CD14-positive monocyte (primary cell): Measurements from ENCODE around the gene LINC01488. TPM values are rescaled to one million over a fixed set of nuclear protein-coding genes. Genes with fewer than 3 reads are reported as not detected.

Experiments
- DNase-seq, 3 donors: peaks; one replicate each; pipeline ENCODE4 v3.0.0-alpha.2; 2011 to 2022
- H2AFZ ChIP-seq: 2 replicates; pipeline ENCODE4 v1.6.0; 2012; ENCODE audit warnings: mild to moderate bottlenecking, low read depth, low read length, inconsistent platforms; ENCODE audit not compliant: insufficient read depth, poor library complexity, severe bottlenecking
- H3K27ac ChIP-seq, 2 donors: 1 replicate in 1 of 2; 2 replicates in 1 of 2; pipeline ENCODE4 v1.5.1; 2012 to 2013; ENCODE audit warnings: low read length in 2 of 2, control low read depth in 1 of 2, inconsistent platforms in 1 of 2, low read depth in 1 of 2, mild to moderate bottlenecking in 1 of 2
- H3K27me3 ChIP-seq, 2 donors: one replicate each; pipeline versions ENCODE4 v1.6.0 to v1.6.1; 2011 to 2013; ENCODE audit warnings: low read length in 2 of 2; ENCODE audit not compliant: control insufficient read depth in 2 of 2, insufficient read depth in 2 of 2
- H3K36me3 ChIP-seq, 2 donors: replicated peaks in 1 of 2; 1 replicate in 1 of 2; 2 replicates in 1 of 2; pipeline versions ENCODE4 v1.5.1 to v1.6.1; 2012 to 2013; ENCODE audit warnings: low read length in 2 of 2, control low read depth in 1 of 2, inconsistent platforms in 1 of 2, mild to moderate bottlenecking in 1 of 2; ENCODE audit not compliant: insufficient read depth in 2 of 2, control insufficient read depth in 1 of 2
- H3K4me1 ChIP-seq, 2 donors: 1 replicate in 1 of 2; 2 replicates in 1 of 2; pipeline versions ENCODE4 v1.5.1 to v1.6.1; 2012 to 2013; ENCODE audit warnings: low read length in 2 of 2, control low read depth in 1 of 2, inconsistent platforms in 1 of 2, mild to moderate bottlenecking in 1 of 2, moderate library complexity in 1 of 2; ENCODE audit not compliant: insufficient read depth in 2 of 2, control insufficient read depth in 1 of 2
- H3K4me2 ChIP-seq: replicated peaks from 2 replicates; pipeline ENCODE3; 2012; ENCODE audit warnings: low read length, moderate library complexity, mild to moderate bottlenecking; ENCODE audit not compliant: poor library complexity, severe bottlenecking; ENCODE audit errors: extremely low read depth
- H3K4me3 ChIP-seq, 3 experiments: fragments of 200-600 bp in 1 of 3; sonication (generic) in 1 of 3; replicated peaks in 1 of 3; 1 replicate in 2 of 3; 2 replicates in 1 of 3; pipeline ENCODE4 v1.5.1; 2011 to 2013; ENCODE audit warnings: low read length in 3 of 3, mild to moderate bottlenecking in 3 of 3, control low read depth in 2 of 3, low read depth in 2 of 3, inconsistent platforms in 1 of 3, moderate library complexity in 1 of 3
- H3K79me2 ChIP-seq: 2 replicates; pipeline ENCODE4 v1.6.0; 2012; ENCODE audit warnings: mild to moderate bottlenecking, control low read depth, inconsistent platforms, low read length, moderate library complexity; ENCODE audit not compliant: insufficient read depth
- H3K9ac ChIP-seq: 2 replicates; pipeline ENCODE4 v1.6.0; 2017; ENCODE audit warnings: low read length, mild to moderate bottlenecking; ENCODE audit not compliant: insufficient read depth, poor library complexity, severe bottlenecking
- H3K9me3 ChIP-seq, 2 donors: replicated peaks in 1 of 2; 1 replicate in 1 of 2; 2 replicates in 1 of 2; pipeline versions ENCODE4 v1.5.1 to v1.6.1; 2012 to 2013; ENCODE audit warnings: low read length in 2 of 2, control low read depth in 1 of 2; ENCODE audit not compliant: control insufficient read depth in 1 of 2, insufficient read depth in 1 of 2
- H4K20me1 ChIP-seq: 2 replicates; pipeline ENCODE4 v1.6.0; 2012; ENCODE audit warnings: mild to moderate bottlenecking, low read length, control low read depth, moderate library complexity; ENCODE audit not compliant: insufficient read depth
- H3K27ac Mint-ChIP-seq, 7 donors: one replicate each; pipeline ENCODE4 v1.8.0; 2020; ENCODE audit warnings: mild to moderate bottlenecking in 7 of 7, mixed read lengths in 7 of 7, moderate library complexity in 6 of 7, inconsistent platforms in 2 of 7
- H3K27me3 Mint-ChIP-seq, 3 donors: one replicate each; pipeline ENCODE4 v1.8.0; 2021 to 2022; ENCODE audit warnings: low read depth in 3 of 3, mild to moderate bottlenecking in 3 of 3, mixed read lengths in 3 of 3, moderate library complexity in 3 of 3, inconsistent platforms in 1 of 3
- H3K36me3 Mint-ChIP-seq, 2 donors: one replicate each; pipeline ENCODE4 v1.8.0; 2020; ENCODE audit warnings: mixed read lengths in 2 of 2, inconsistent platforms in 1 of 2, mild to moderate bottlenecking in 1 of 2
- H3K4me1 Mint-ChIP-seq: one replicate; pipeline ENCODE4 v1.8.0; 2020; ENCODE audit warnings: mild to moderate bottlenecking, mixed read lengths
- H3K4me3 Mint-ChIP-seq, 2 donors: one replicate each; pipeline ENCODE4 v1.8.0; 2020; ENCODE audit warnings: mild to moderate bottlenecking in 2 of 2, mixed read lengths in 2 of 2, moderate library complexity in 1 of 2
- H3K9me3 Mint-ChIP-seq, 7 donors: one replicate each; pipeline ENCODE4 v1.8.0; 2020 to 2022; ENCODE audit warnings: mixed read lengths in 7 of 7, mild to moderate bottlenecking in 6 of 7, moderate library complexity in 6 of 7, inconsistent platforms in 2 of 7
- WGBS: methylation state at CpG from one replicate; pipeline ENCODE4 v1.1.5; 2013; ENCODE audit warnings: missing lambda C conversion rate; ENCODE audit not compliant: insufficient coverage; 5-methylcytosine and 5-hydroxymethylcytosine counted together
- intact Hi-C, 2 donors: fragments of 100-400 bp; cut with micrococcal nuclease; formaldehyde crosslinking; loops; one replicate each; pipeline versions ENCODE4 v1.15.0 to v1.15.1; 2023
- polyA plus RNA-seq, 3 donors: library from polyadenylated mRNA; depleted of rRNA in 1 of 3; unstranded in 2 of 3; stranded (reverse) in 1 of 3; fragments of 300-500 nt in 2 of 3; fragments of >200 nt in 1 of 3; fragmentation: Illumina TruSeq in 2 of 3; gene quantifications; 1 replicate in 2 of 3; 2 replicates in 1 of 3; pipeline ENCODE4 v1.2.3, GENCODE V29; 2012 to 2021
- TF ChIP-seq, protein P1 (sequence below): fragments of 200-600 bp; IDR thresholded peaks from one replicate; pipeline ENCODE4 v1.8.0; 2022; ENCODE audit warnings: antibody characterized with exemption, mild to moderate bottlenecking

Gene LINC01488
- polyA plus RNA-seq, 3 donors = not detected

- intact Hi-C loops = no loop called here
- 92% methylated on average over 11 of the region's 16 CpGs for WGBS
- Histone ChIP-seq H4K20me1 (no peaks in the 10 kb centered on the region), H3K79me2 (no peaks in the 10 kb centered on the region), H3K4me1 (no peaks in the 10 kb centered on the region), H2AFZ (no peak overlapping the region), H3K27ac (no peak overlapping the region), H3K36me3 (no peaks in the 10 kb centered on the region), H3K9me3 (peaks cover 0 to 11% of the 10 kb centered on the region in 2 donors), H3K9ac (no peak overlapping the region), H3K4me3 (no peak overlapping the region), H3K4me2 (no peak overlapping the region), H3K27me3 (peaks cover 0 to 1% of the 10 kb centered on the region in 2 donors)
- H3K27me3 Mint-ChIP-seq = peaks cover 7 to 13% (median 10%) of the 10 kb centered on the region in 3 donors
- no peaks in the 10 kb centered on the region for H3K36me3 Mint-ChIP-seq
- TF ChIP-seq, protein P1, sequence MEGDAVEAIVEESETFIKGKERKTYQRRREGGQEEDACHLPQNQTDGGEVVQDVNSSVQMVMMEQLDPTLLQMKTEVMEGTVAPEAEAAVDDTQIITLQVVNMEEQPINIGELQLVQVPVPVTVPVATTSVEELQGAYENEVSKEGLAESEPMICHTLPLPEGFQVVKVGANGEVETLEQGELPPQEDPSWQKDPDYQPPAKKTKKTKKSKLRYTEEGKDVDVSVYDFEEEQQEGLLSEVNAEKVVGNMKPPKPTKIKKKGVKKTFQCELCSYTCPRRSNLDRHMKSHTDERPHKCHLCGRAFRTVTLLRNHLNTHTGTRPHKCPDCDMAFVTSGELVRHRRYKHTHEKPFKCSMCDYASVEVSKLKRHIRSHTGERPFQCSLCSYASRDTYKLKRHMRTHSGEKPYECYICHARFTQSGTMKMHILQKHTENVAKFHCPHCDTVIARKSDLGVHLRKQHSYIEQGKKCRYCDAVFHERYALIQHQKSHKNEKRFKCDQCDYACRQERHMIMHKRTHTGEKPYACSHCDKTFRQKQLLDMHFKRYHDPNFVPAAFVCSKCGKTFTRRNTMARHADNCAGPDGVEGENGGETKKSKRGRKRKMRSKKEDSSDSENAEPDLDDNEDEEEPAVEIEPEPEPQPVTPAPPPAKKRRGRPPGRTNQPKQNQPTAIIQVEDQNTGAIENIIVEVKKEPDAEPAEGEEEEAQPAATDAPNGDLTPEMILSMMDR = no peak
- peaks cover 0 to 11% (median 3%) of the 10 kb centered on the region in 7 donors for H3K9me3 Mint-ChIP-seq
- DNase-seq = no peak
- no peaks in the 10 kb centered on the region for H3K4me1 Mint-ChIP-seq
- H3K27ac Mint-ChIP-seq = no peak overlapping the region
- no peak overlapping the region for H3K4me3 Mint-ChIP-seq
Measured at GRCh38 chr11:69476509-69476961, 4.9 kb upstream of the LINC01488 start.

GRCh38 chr11:69477086-69477485 is 4.4 kb upstream of the LINC01488 start:
- DNase-seq = no peak
- Histone ChIP-seq H3K4me2 (no peak overlapping the region), H3K27me3 (no peaks in the 10 kb centered on the region), H2AFZ (no peak overlapping the region), H3K36me3 (no peaks in the 10 kb centered on the region), H3K9me3 (peaks cover 0 to 11% of the 10 kb centered on the region in 2 donors), H3K4me1 (no peaks in the 10 kb centered on the region), H3K4me3 (no peak overlapping the region), H3K79me2 (no peaks in the 10 kb centered on the region), H3K9ac (no peak overlapping the region), H4K20me1 (no peaks in the 10 kb centered on the region), H3K27ac (no peak overlapping the region)
- H3K36me3 Mint-ChIP-seq = no peaks in the 10 kb centered on the region
- no peak overlapping the region for H3K4me3 Mint-ChIP-seq
- H3K4me1 Mint-ChIP-seq = no peaks in the 10 kb centered on the region
- peaks cover 0 to 11% (median 3%) of the 10 kb centered on the region in 7 donors for H3K9me3 Mint-ChIP-seq
- TF ChIP-seq, protein P1 = no peak
- WGBS = 94% methylated on average over 15 of the region's 16 CpGs
- intact Hi-C loops = no loop called here
- H3K27ac Mint-ChIP-seq = no peak overlapping the region
- peaks cover 5 to 9% (median 5%) of the 10 kb centered on the region in 3 donors for H3K27me3 Mint-ChIP-seq
